CD14-positive monocyte (primary cell): ENCODE measurements around the gene LYRM4. TPM values are rescaled to one million over a fixed set of nuclear protein-coding genes. Genes with fewer than 3 reads are reported as not detected.

Source experiments
- DNase-seq, 3 donors: peaks; one replicate each; pipeline ENCODE4 v3.0.0-alpha.2; 2011 to 2022
- H2AFZ ChIP-seq: 2 replicates; pipeline ENCODE4 v1.6.0; 2012; ENCODE audit warnings: mild to moderate bottlenecking, low read depth, low read length, inconsistent platforms; ENCODE audit not compliant: insufficient read depth, poor library complexity, severe bottlenecking
- H3K27ac ChIP-seq, 2 donors: 1 replicate in 1 of 2; 2 replicates in 1 of 2; pipeline ENCODE4 v1.5.1; 2012 to 2013; ENCODE audit warnings: low read length in 2 of 2, control low read depth in 1 of 2, inconsistent platforms in 1 of 2, low read depth in 1 of 2, mild to moderate bottlenecking in 1 of 2
- H3K27me3 ChIP-seq, 2 donors: one replicate each; pipeline versions ENCODE4 v1.6.0 to v1.6.1; 2011 to 2013; ENCODE audit warnings: low read length in 2 of 2; ENCODE audit not compliant: control insufficient read depth in 2 of 2, insufficient read depth in 2 of 2
- H3K36me3 ChIP-seq, 2 donors: replicated peaks in 1 of 2; 1 replicate in 1 of 2; 2 replicates in 1 of 2; pipeline versions ENCODE4 v1.5.1 to v1.6.1; 2012 to 2013; ENCODE audit warnings: low read length in 2 of 2, control low read depth in 1 of 2, inconsistent platforms in 1 of 2, mild to moderate bottlenecking in 1 of 2; ENCODE audit not compliant: insufficient read depth in 2 of 2, control insufficient read depth in 1 of 2
- H3K4me1 ChIP-seq, 2 donors: 1 replicate in 1 of 2; 2 replicates in 1 of 2; pipeline versions ENCODE4 v1.5.1 to v1.6.1; 2012 to 2013; ENCODE audit warnings: low read length in 2 of 2, control low read depth in 1 of 2, inconsistent platforms in 1 of 2, mild to moderate bottlenecking in 1 of 2, moderate library complexity in 1 of 2; ENCODE audit not compliant: insufficient read depth in 2 of 2, control insufficient read depth in 1 of 2
- H3K4me2 ChIP-seq: replicated peaks from 2 replicates; pipeline ENCODE3; 2012; ENCODE audit warnings: low read length, moderate library complexity, mild to moderate bottlenecking; ENCODE audit not compliant: poor library complexity, severe bottlenecking; ENCODE audit errors: extremely low read depth
- H3K4me3 ChIP-seq, 3 experiments: fragments of 200-600 bp in 1 of 3; sonication (generic) in 1 of 3; replicated peaks in 1 of 3; 1 replicate in 2 of 3; 2 replicates in 1 of 3; pipeline ENCODE4 v1.5.1; 2011 to 2013; ENCODE audit warnings: low read length in 3 of 3, mild to moderate bottlenecking in 3 of 3, control low read depth in 2 of 3, low read depth in 2 of 3, inconsistent platforms in 1 of 3, moderate library complexity in 1 of 3
- H3K79me2 ChIP-seq: 2 replicates; pipeline ENCODE4 v1.6.0; 2012; ENCODE audit warnings: mild to moderate bottlenecking, control low read depth, inconsistent platforms, low read length, moderate library complexity; ENCODE audit not compliant: insufficient read depth
- H3K9ac ChIP-seq: 2 replicates; pipeline ENCODE4 v1.6.0; 2017; ENCODE audit warnings: low read length, mild to moderate bottlenecking; ENCODE audit not compliant: insufficient read depth, poor library complexity, severe bottlenecking
- H3K9me3 ChIP-seq, 2 donors: replicated peaks in 1 of 2; 1 replicate in 1 of 2; 2 replicates in 1 of 2; pipeline versions ENCODE4 v1.5.1 to v1.6.1; 2012 to 2013; ENCODE audit warnings: low read length in 2 of 2, control low read depth in 1 of 2; ENCODE audit not compliant: control insufficient read depth in 1 of 2, insufficient read depth in 1 of 2
- H4K20me1 ChIP-seq: 2 replicates; pipeline ENCODE4 v1.6.0; 2012; ENCODE audit warnings: mild to moderate bottlenecking, low read length, control low read depth, moderate library complexity; ENCODE audit not compliant: insufficient read depth
- H3K27ac Mint-ChIP-seq, 7 donors: one replicate each; pipeline ENCODE4 v1.8.0; 2020; ENCODE audit warnings: mild to moderate bottlenecking in 7 of 7, mixed read lengths in 7 of 7, moderate library complexity in 6 of 7, inconsistent platforms in 2 of 7
- H3K27me3 Mint-ChIP-seq, 3 donors: one replicate each; pipeline ENCODE4 v1.8.0; 2021 to 2022; ENCODE audit warnings: low read depth in 3 of 3, mild to moderate bottlenecking in 3 of 3, mixed read lengths in 3 of 3, moderate library complexity in 3 of 3, inconsistent platforms in 1 of 3
- H3K36me3 Mint-ChIP-seq, 2 donors: one replicate each; pipeline ENCODE4 v1.8.0; 2020; ENCODE audit warnings: mixed read lengths in 2 of 2, inconsistent platforms in 1 of 2, mild to moderate bottlenecking in 1 of 2
- H3K4me1 Mint-ChIP-seq: one replicate; pipeline ENCODE4 v1.8.0; 2020; ENCODE audit warnings: mild to moderate bottlenecking, mixed read lengths
- H3K4me3 Mint-ChIP-seq, 2 donors: one replicate each; pipeline ENCODE4 v1.8.0; 2020; ENCODE audit warnings: mild to moderate bottlenecking in 2 of 2, mixed read lengths in 2 of 2, moderate library complexity in 1 of 2
- H3K9me3 Mint-ChIP-seq, 7 donors: one replicate each; pipeline ENCODE4 v1.8.0; 2020 to 2022; ENCODE audit warnings: mixed read lengths in 7 of 7, mild to moderate bottlenecking in 6 of 7, moderate library complexity in 6 of 7, inconsistent platforms in 2 of 7
- CTCF ChIP-seq: fragments of 200-600 bp; IDR thresholded peaks from one replicate; pipeline ENCODE4 v1.8.0; 2022; ENCODE audit warnings: antibody characterized with exemption, mild to moderate bottlenecking
- WGBS: methylation state at CpG from one replicate; pipeline ENCODE4 v1.1.5; 2013; ENCODE audit warnings: missing lambda C conversion rate; ENCODE audit not compliant: insufficient coverage; 5-methylcytosine and 5-hydroxymethylcytosine counted together
- intact Hi-C, 2 donors: fragments of 100-400 bp; cut with micrococcal nuclease; formaldehyde crosslinking; loops; one replicate each; pipeline versions ENCODE4 v1.15.0 to v1.15.1; 2023
- polyA plus RNA-seq, 3 donors: library from polyadenylated mRNA; depleted of rRNA in 1 of 3; unstranded in 2 of 3; stranded (reverse) in 1 of 3; fragments of 300-500 nt in 2 of 3; fragments of >200 nt in 1 of 3; fragmentation: Illumina TruSeq in 2 of 3; gene quantifications; 1 replicate in 2 of 3; 2 replicates in 1 of 3; pipeline ENCODE4 v1.2.3, GENCODE V29; 2012 to 2021

Gene LYRM4
- polyA plus RNA-seq, 3 donors: 13.7 to 19.6 (median 18.1) TPM

DNA sequence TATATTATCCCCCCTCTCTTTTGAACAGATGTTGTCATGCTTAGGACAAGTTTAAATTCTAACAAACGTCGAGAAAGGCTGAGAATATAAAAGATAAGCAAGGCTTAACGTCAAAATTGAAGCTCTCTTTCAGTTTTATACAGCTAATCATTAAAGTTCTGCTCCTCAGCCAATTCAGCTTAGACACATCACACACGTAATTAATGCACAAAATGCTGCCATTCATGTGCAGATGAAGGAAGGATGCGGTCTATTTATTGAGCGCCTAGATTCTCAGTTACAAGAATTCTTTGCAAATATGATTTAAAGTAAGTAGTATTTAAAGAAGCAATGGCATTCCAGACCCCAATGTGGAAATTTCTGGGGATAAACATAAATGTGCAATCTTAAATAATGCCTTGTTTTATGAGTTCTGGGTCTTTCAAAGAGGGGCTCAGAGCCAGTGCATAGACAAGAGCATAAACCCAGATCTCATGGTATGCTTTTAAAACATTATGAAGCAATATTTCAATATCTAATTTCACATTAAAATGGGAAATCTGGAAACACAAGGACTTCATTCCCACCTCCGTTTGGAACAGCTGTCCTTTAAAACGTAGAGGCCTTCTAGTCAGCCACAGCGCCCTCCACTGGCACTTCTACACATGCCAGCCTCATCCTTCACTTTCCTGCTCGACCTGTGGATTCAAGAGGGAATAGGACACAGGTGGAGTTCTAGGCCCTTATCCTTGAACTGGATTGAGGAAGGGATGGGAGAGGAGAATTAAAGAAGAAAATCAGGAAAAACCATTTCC lies 85.8 kb downstream of the LYRM4 start:
- H3K79me2 ChIP-seq: no peaks in the 10 kb centered on the region
- H3K4me2 ChIP-seq: no peak overlapping the region
- H3K27ac ChIP-seq: no peak overlapping the region
- peaks cover 27% of the 10 kb centered on the region for H3K4me1 Mint-ChIP-seq
- no CpG with 5 or more reads among the region's 10 CpGs for WGBS
- H3K27me3 ChIP-seq: no peaks in the 10 kb centered on the region
- intact Hi-C loops: no loop called here
- H3K27ac Mint-ChIP-seq: peak overlapping the region in 2 of 7 donors; percentile 13 to 57
- no peaks in the 10 kb centered on the region for H3K9me3 Mint-ChIP-seq
- H3K9ac ChIP-seq: no peak overlapping the region
- no peaks in the 10 kb centered on the region for H3K9me3 ChIP-seq
- no peak for DNase-seq
- peaks cover 0 to 2% (median 0%) of the 10 kb centered on the region in 3 donors for H3K27me3 Mint-ChIP-seq
- H3K4me3 Mint-ChIP-seq: no peak overlapping the region
- no peaks in the 10 kb centered on the region for H3K36me3 ChIP-seq
- no peak overlapping the region for H2AFZ ChIP-seq
- no peak overlapping the region for H3K4me3 ChIP-seq
- H4K20me1 ChIP-seq: no peaks in the 10 kb centered on the region
- TF ChIP-seq CTCF: peak; percentile 37
- no peaks in the 10 kb centered on the region for H3K36me3 Mint-ChIP-seq
- peaks cover 10 to 14% of the 10 kb centered on the region in 2 donors for H3K4me1 ChIP-seq

- H3K27ac Mint-ChIP-seq: peak overlapping the region in 1 of 7 donors; percentile 44
- Histone ChIP-seq H3K9me3 (no peaks in the 10 kb centered on the region), H4K20me1 (no peaks in the 10 kb centered on the region), H3K9ac (no peak overlapping the region), H3K4me3 (peak overlapping the region in 1 of 3 experiments; percentile 16), H3K4me2 (peak overlapping the region; percentile 24), H2AFZ (no peak overlapping the region), H3K27me3 (no peaks in the 10 kb centered on the region), H3K27ac (no peak overlapping the region), H3K4me1 (peaks cover 10 to 14% of the 10 kb centered on the region in 2 donors), H3K36me3 (no peaks in the 10 kb centered on the region), H3K79me2 (no peaks in the 10 kb centered on the region)
- intact Hi-C loops: no loop called here
- peak overlapping the region in 1 of 2 donors; percentile 44 for H3K4me3 Mint-ChIP-seq
- peaks cover 27% of the 10 kb centered on the region for H3K4me1 Mint-ChIP-seq
- no peaks in the 10 kb centered on the region for H3K36me3 Mint-ChIP-seq
- no peak for DNase-seq
- TF ChIP-seq CTCF: no peak
- no peaks in the 10 kb centered on the region for H3K9me3 Mint-ChIP-seq
- H3K27me3 Mint-ChIP-seq: peaks cover 0 to 2% (median 2%) of the 10 kb centered on the region in 3 donors
- 44% methylated on average over 2 of the region's 6 CpGs for WGBS
These were observed 86.5 kb downstream of the LYRM4 start for GRCh38 chr6:5174244-5174643.
